ENCODE measurements around the gene YPEL4. TPM values are rescaled to one million over a fixed set of nuclear protein-coding genes. Genes with fewer than 3 reads are reported as not detected.

YPEL4 gene
- polyA plus RNA-seq, 1 of the 3 experiments (the other 2 are of a cell fraction): 2.3 TPM

DNA sequence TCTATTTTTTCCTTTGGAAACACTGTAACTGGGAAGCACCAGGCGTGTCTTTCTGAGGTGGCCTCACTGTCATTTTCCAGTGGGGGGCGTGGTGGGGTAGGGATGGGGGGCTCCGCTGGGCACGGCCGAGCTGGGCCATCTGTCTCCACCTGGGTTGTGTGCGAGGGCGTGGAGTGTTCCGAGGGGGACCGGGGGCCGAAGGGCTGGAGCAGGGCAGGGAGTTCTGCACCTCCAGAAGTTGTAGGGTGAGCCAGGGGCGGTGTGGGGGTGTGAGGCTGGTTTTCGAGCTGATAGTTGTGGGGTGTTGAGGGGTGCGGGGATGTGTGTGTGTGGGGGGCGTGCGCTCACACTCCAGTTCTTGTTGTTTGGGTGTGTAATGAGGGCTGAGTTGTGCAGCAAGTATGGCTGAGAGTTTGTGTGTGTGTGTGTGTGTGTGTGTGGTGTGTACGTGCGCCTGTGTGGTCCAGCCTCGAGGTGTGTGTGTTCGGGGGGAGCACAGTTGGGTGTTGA lies 10.8 kb downstream of the YPEL4 start (continued):
- TF ChIP-seq, protein P1, sequence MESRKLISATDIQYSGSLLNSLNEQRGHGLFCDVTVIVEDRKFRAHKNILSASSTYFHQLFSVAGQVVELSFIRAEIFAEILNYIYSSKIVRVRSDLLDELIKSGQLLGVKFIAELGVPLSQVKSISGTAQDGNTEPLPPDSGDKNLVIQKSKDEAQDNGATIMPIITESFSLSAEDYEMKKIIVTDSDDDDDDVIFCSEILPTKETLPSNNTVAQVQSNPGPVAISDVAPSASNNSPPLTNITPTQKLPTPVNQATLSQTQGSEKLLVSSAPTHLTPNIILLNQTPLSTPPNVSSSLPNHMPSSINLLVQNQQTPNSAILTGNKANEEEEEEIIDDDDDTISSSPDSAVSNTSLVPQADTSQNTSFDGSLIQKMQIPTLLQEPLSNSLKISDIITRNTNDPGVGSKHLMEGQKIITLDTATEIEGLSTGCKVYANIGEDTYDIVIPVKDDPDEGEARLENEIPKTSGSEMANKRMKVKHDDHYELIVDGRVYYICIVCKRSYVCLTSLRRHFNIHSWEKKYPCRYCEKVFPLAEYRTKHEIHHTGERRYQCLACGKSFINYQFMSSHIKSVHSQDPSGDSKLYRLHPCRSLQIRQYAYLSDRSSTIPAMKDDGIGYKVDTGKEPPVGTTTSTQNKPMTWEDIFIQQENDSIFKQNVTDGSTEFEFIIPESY (IDR thresholded peaks at IDR 0.05; ENCODE audit: borderline replicate concordance, low read depth): no peak
- TF ChIP-seq, protein P2, sequence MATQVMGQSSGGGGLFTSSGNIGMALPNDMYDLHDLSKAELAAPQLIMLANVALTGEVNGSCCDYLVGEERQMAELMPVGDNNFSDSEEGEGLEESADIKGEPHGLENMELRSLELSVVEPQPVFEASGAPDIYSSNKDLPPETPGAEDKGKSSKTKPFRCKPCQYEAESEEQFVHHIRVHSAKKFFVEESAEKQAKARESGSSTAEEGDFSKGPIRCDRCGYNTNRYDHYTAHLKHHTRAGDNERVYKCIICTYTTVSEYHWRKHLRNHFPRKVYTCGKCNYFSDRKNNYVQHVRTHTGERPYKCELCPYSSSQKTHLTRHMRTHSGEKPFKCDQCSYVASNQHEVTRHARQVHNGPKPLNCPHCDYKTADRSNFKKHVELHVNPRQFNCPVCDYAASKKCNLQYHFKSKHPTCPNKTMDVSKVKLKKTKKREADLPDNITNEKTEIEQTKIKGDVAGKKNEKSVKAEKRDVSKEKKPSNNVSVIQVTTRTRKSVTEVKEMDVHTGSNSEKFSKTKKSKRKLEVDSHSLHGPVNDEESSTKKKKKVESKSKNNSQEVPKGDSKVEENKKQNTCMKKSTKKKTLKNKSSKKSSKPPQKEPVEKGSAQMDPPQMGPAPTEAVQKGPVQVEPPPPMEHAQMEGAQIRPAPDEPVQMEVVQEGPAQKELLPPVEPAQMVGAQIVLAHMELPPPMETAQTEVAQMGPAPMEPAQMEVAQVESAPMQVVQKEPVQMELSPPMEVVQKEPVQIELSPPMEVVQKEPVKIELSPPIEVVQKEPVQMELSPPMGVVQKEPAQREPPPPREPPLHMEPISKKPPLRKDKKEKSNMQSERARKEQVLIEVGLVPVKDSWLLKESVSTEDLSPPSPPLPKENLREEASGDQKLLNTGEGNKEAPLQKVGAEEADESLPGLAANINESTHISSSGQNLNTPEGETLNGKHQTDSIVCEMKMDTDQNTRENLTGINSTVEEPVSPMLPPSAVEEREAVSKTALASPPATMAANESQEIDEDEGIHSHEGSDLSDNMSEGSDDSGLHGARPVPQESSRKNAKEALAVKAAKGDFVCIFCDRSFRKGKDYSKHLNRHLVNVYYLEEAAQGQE (IDR thresholded peaks at IDR 0.05; ENCODE audit: low read depth, low read length): no peak
- no peak for TF ChIP-seq FOXJ3 (CRISPR knock-in tag; IDR thresholded peaks at IDR 0.05)
- TF ChIP-seq, protein P3, sequence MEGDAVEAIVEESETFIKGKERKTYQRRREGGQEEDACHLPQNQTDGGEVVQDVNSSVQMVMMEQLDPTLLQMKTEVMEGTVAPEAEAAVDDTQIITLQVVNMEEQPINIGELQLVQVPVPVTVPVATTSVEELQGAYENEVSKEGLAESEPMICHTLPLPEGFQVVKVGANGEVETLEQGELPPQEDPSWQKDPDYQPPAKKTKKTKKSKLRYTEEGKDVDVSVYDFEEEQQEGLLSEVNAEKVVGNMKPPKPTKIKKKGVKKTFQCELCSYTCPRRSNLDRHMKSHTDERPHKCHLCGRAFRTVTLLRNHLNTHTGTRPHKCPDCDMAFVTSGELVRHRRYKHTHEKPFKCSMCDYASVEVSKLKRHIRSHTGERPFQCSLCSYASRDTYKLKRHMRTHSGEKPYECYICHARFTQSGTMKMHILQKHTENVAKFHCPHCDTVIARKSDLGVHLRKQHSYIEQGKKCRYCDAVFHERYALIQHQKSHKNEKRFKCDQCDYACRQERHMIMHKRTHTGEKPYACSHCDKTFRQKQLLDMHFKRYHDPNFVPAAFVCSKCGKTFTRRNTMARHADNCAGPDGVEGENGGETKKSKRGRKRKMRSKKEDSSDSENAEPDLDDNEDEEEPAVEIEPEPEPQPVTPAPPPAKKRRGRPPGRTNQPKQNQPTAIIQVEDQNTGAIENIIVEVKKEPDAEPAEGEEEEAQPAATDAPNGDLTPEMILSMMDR (IDR thresholded peaks at IDR 0.05): peak; percentile 18; the same call in 1 of the 2 replicates
- TF ChIP-seq NFIC (IDR thresholded peaks at IDR 0.05; ENCODE audit: borderline replicate concordance): no peak

DNA sequence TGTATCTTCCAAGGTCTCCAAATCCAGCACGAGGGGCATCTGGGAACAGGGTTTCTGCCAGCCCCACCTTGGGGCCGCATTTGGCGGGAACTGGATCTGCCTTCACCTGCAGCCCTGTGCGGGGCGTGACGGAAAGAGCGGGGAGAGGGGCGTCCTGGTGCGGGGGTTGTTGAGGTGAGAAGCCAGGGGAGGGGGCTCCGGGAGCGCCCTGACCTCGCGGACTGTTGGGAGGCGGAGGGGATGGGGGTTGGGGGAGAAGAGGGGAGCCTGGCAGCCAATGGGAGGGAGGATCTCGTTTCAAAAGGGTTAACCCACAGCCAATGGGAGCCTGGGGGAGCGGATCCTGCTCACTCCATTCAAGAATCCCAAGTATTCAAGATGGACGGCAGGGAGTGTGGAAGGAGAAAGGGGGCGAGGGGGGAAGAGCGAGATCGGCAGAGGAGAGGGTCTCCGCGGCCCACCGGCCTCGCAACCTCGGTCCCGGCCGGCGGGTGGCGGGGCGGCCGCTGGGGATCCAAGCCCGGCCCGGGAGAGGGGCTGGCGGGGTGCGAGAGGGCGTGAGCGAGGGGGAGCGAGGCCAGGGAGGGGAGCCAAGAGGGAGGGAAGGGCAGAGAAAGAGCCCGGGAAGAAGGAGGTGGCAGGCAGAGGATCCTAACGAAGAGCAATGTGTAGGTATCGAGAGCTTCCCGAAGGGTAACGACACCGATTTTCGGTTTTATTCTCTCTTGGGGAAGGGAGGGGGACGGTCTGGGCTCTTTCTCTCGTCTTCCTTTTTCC lies 11.5 kb downstream of the YPEL4 start:
- peaks cover 0 to 3% of the 10 kb centered on the region in 2 experiments for H3K36me3 ChIP-seq (replicated peaks in 1 of 2; ENCODE audit: control insufficient read depth in 1 of 2, insufficient read depth in 2 of 2, low read length in 1 of 2)
- peak overlapping the region; percentile 99 for H2AFZ ChIP-seq (ENCODE audit: low read depth)
- WGBS (ENCODE audit: low lambda C conversion rate): 3% methylated on average over 47 of the region's 47 CpGs
- CTCF ChIA-PET: interaction anchor here (1.1 to 17.7 kb wide), 6 partner anchors 11 to 180 kb away, joined by 3 to 326 read pairs (median 10); partner anchors contain the start of genes UBE2L6 and YPEL4
- no peaks in the 10 kb centered on the region for H3K27me3 ChIP-seq (ENCODE audit: insufficient read depth)
- H3K9me3 ChIP-seq: no peaks in the 10 kb centered on the region
- H3K4me2 ChIP-seq: peak overlapping the region; percentile 99
- peak; percentile 98 for DNase-seq
- POLR2A ChIA-PET: interaction anchor here (1.0 to 1.8 kb wide), 2 partner anchors 40 to 70 kb away, joined by 4 to 11 read pairs; partner anchors contain the start of gene UBE2L6
- no peaks in the 10 kb centered on the region for H3K9me2 ChIP-seq
- peaks cover 5% of the 10 kb centered on the region for H3F3A ChIP-seq (replicated peaks; ENCODE audit: insufficient read depth)
- H3K4me1 ChIP-seq (ENCODE audit: control insufficient read depth in 1 of 2, insufficient read depth in 2 of 2, low read depth in 1 of 2, low read length in 1 of 2): peaks cover 14 to 18% of the 10 kb centered on the region in 2 experiments; a peak in 3 of 4 replicates
- H3K79me2 ChIP-seq (ENCODE audit: insufficient read depth): peaks cover 48% of the 10 kb centered on the region
- H3K27ac ChIP-seq (ENCODE audit: low read depth in 2 of 2, low read length in 1 of 2): peak overlapping the region; percentile 77 to 81
- peak overlapping the region; percentile 99 for H3K9ac ChIP-seq
- H3K4me3 ChIP-seq (ENCODE audit: low read depth in 2 of 2, low read length in 1 of 2): peak overlapping the region; percentile 86 to 99
- peaks cover 29% of the 10 kb centered on the region for H4K20me1 ChIP-seq (ENCODE audit: insufficient read depth)
- TF ChIP-seq, protein P2 (IDR thresholded peaks at IDR 0.05; ENCODE audit: low read depth, low read length): no peak; the same call in 1 of the 2 replicates
- TF ChIP-seq EZH2phosphoT487 (IDR thresholded peaks at IDR 0.05; ENCODE audit: borderline replicate concordance, low read depth) (no peak), YY1 (IDR thresholded peaks at IDR 0.05; ENCODE audit: low read depth) (peak; percentile 91), SIN3A (IDR thresholded peaks at IDR 0.05; ENCODE audit: borderline replicate concordance, low read depth, low read length) (0 out of 2 replicates have a peak, but pooled peaks have one; percentile 8), MXI1 (IDR thresholded peaks at IDR 0.05; ENCODE audit: low read depth, low read length) (no peak), FOXJ3 (CRISPR knock-in tag; IDR thresholded peaks at IDR 0.05) (no peak), NRF1 (IDR thresholded peaks at IDR 0.05; ENCODE audit: low read depth, low read length) (no peak), GABPA (IDR thresholded peaks at IDR 0.05; ENCODE audit: low read depth) (no peak), RXRA (IDR thresholded peaks at IDR 0.05; ENCODE audit: borderline replicate concordance, low read depth) (no peak), CHD2 (IDR thresholded peaks at IDR 0.05; ENCODE audit: low read length, partially characterized antibody) (peak; percentile 51), EP300 (IDR thresholded peaks at IDR 0.05; ENCODE audit: borderline replicate concordance in 1 of 2, low read depth in 1 of 2, low read length in 1 of 2) (no peak), POLR2AphosphoS5 (IDR thresholded peaks at IDR 0.05; ENCODE audit: low read depth, low read length) (peak; percentile 89), ELF1 (IDR thresholded peaks at IDR 0.05) (no peak)
